GM19238 (cell line): Measurements from ENCODE around the gene LRRC56.
"Not testable (repeated sequence)": the region's sequence is repeated elsewhere in the genome, so short reads cannot be mapped to it uniquely, and the experiment has no call there.

Experiments
- DNase-seq: peaks from one replicate; pipeline ENCODE4 v3.0.0; 2011; ENCODE audit warnings: low spot score; ENCODE audit not compliant: insufficient read length

The LRRC56 gene

GRCh38 chr11:573146-573759, 35.9 kb downstream of the LRRC56 start:
- no peak for DNase-seq

GRCh38 chr11:574031-574570, 36.8 kb downstream of the LRRC56 start:
- not testable (repeated sequence) for DNase-seq

- DNase-seq, result no peak
Measured at GRCh38 chr11:574632-575312, 37.4 kb downstream of the LRRC56 start.

- peak; percentile 53 for DNase-seq
Measured at GRCh38 chr11:575313-575995, 38.1 kb downstream of the LRRC56 start.

GRCh38 chr11:575996-576768, 38.9 kb downstream of the LRRC56 start, which contains the start of gene PHRF1:
Gene PHRF1 (plus strand): TSS chr11:576470. CDS start chr11:581513, 5,043 bp downstream.
- DNase-seq, result peak; percentile 100

GRCh38 chr11:576811-577610, 39.7 kb downstream of the LRRC56 start:
- DNase-seq, result no peak

GRCh38 chr11:577611-577894, 40.2 kb downstream of the LRRC56 start:
- no peak for DNase-seq

GRCh38 chr11:578276-579035, 41.1 kb downstream of the LRRC56 start:
- no peak for DNase-seq

- no peak for DNase-seq
Measured at GRCh38 chr11:579830-580601, 42.7 kb downstream of the LRRC56 start.

GRCh38 chr11:581342-581741, 44.0 kb downstream of the LRRC56 start:
- no peak for DNase-seq

GRCh38 chr11:581752-582151, 44.4 kb downstream of the LRRC56 start:
- no peak for DNase-seq

GRCh38 chr11:584287-584686, 47.0 kb downstream of the LRRC56 start:
- no peak for DNase-seq

- no peak for DNase-seq
Measured at GRCh38 chr11:586376-587316, 49.3 kb downstream of the LRRC56 start.

GRCh38 chr11:587546-587945, 50.2 kb downstream of the LRRC56 start:
- DNase-seq, result no peak

GRCh38 chr11:587978-588380, 50.7 kb downstream of the LRRC56 start:
- DNase-seq, result no peak

GRCh38 chr11:589798-590197, 52.5 kb downstream of the LRRC56 start:
- no peak for DNase-seq

- DNase-seq, result no peak
Measured at GRCh38 chr11:590997-591396, 53.7 kb downstream of the LRRC56 start.

GRCh38 chr11:592501-592900, 55.2 kb downstream of the LRRC56 start:
- no peak for DNase-seq
